Measurements from ENCODE around the gene CNTNAP2. TPM values are rescaled to one million over a fixed set of nuclear protein-coding genes. Genes with fewer than 3 reads are reported as not detected.

Gene CNTNAP2
- total RNA-seq, 2 donors from 2014 or later = 171 to 228 TPM

GRCh38 chr7:146321301-146321700 is 204.7 kb downstream of the CNTNAP2 start:
- no peak for TF ChIP-seq CTCF (conservative IDR thresholded peaks at IDR 0.05)
- 71 to 86% methylated on average over 2 to 4 of the region's 4 CpGs for WGBS, 2 experiments (ENCODE audit: insufficient coverage in 1 of 2, insufficient read length in 1 of 2)
- H3K27ac Mint-ChIP-seq = no peak overlapping the region

GRCh38 chr7:146331369-146331768 is 214.8 kb downstream of the CNTNAP2 start:
- Histone ChIP-seq H3K4me1 (ENCODE audit: control insufficient read depth, insufficient read depth, low read length) (no peaks in the 10 kb centered on the region), H3K4me3 (ENCODE audit: low read length) (no peak overlapping the region), H3K9ac (ENCODE audit: extremely low read depth, low read length, poor library complexity, severe bottlenecking) (no peak overlapping the region), H3K27me3 (ENCODE audit: control insufficient read depth, insufficient read depth, low read length, poor library complexity, severe bottlenecking) (no peaks in the 10 kb centered on the region), H3K9me3 (ENCODE audit: control insufficient read depth, low read length) (no peaks in the 10 kb centered on the region), H3K36me3 (ENCODE audit: control insufficient read depth, insufficient read depth, low read length) (no peaks in the 10 kb centered on the region), H3K27ac (ENCODE audit: low read depth, low read length) (no peak overlapping the region)
- DNase-seq = peak; percentile 51
- H3K4me3 Mint-ChIP-seq = no peak overlapping the region
- peak; percentile 43 for TF ChIP-seq CTCF (conservative IDR thresholded peaks at IDR 0.05)
- H3K9me3 Mint-ChIP-seq = no peaks in the 10 kb centered on the region
- H3K4me1 Mint-ChIP-seq = no peaks in the 10 kb centered on the region
- no peaks in the 10 kb centered on the region for H3K36me3 Mint-ChIP-seq (ENCODE audit: low read depth)
- H3K27me3 Mint-ChIP-seq (ENCODE audit: insufficient read depth) = no peaks in the 10 kb centered on the region
- WGBS, 2 experiments (ENCODE audit: insufficient coverage in 1 of 2, insufficient read length in 1 of 2) = 80% methylated on average over 1 of the region's 1 CpG; no CpG with 5 or more reads in 1 of the 2 experiments
- no peak overlapping the region for H3K27ac Mint-ChIP-seq

More at GRCh38 chr7:146321301-146321700, 204.7 kb downstream of the CNTNAP2 start:
- no peak overlapping the region for H3K4me3 Mint-ChIP-seq
- no peaks in the 10 kb centered on the region for H3K36me3 ChIP-seq (ENCODE audit: control insufficient read depth, insufficient read depth, low read length)
- no peak overlapping the region for H3K9ac ChIP-seq (ENCODE audit: extremely low read depth, low read length, poor library complexity, severe bottlenecking)
- no peak overlapping the region for H3K4me3 ChIP-seq (ENCODE audit: low read length)
- no peak for DNase-seq
- H3K27me3 Mint-ChIP-seq (ENCODE audit: insufficient read depth) = no peaks in the 10 kb centered on the region
- H3K36me3 Mint-ChIP-seq (ENCODE audit: low read depth) = no peaks in the 10 kb centered on the region
- H3K9me3 Mint-ChIP-seq = no peaks in the 10 kb centered on the region
- H3K4me1 ChIP-seq (ENCODE audit: control insufficient read depth, insufficient read depth, low read length) = no peaks in the 10 kb centered on the region
- peaks cover 3% of the 10 kb centered on the region for H3K4me1 Mint-ChIP-seq
- H3K9me3 ChIP-seq (ENCODE audit: control insufficient read depth, low read length) = no peaks in the 10 kb centered on the region
- no peak overlapping the region for H3K27ac ChIP-seq (ENCODE audit: low read depth, low read length)
- H3K27me3 ChIP-seq (ENCODE audit: control insufficient read depth, insufficient read depth, low read length, poor library complexity, severe bottlenecking) = no peaks in the 10 kb centered on the region

GRCh38 chr7:146345251-146345650 is 228.7 kb downstream of the CNTNAP2 start:
- WGBS, 2 experiments (ENCODE audit: insufficient coverage in 1 of 2, insufficient read length in 1 of 2) = 84 to 87% methylated on average over 6 of the region's 6 CpGs
- Mint-ChIP-seq H3K9me3 (peaks cover 7% of the 10 kb centered on the region), H3K36me3 (ENCODE audit: low read depth) (no peaks in the 10 kb centered on the region), H3K4me3 (no peak overlapping the region), H3K27me3 (ENCODE audit: insufficient read depth) (no peaks in the 10 kb centered on the region), H3K27ac (no peak overlapping the region), H3K4me1 (no peaks in the 10 kb centered on the region)
- TF ChIP-seq CTCF (conservative IDR thresholded peaks at IDR 0.05) = no peak
- Histone ChIP-seq H3K4me1 (ENCODE audit: control insufficient read depth, insufficient read depth, low read length) (no peaks in the 10 kb centered on the region), H3K9ac (ENCODE audit: extremely low read depth, low read length, poor library complexity, severe bottlenecking) (no peak overlapping the region), H3K4me3 (ENCODE audit: low read length) (peak overlapping the region; percentile 22), H3K27me3 (ENCODE audit: control insufficient read depth, insufficient read depth, low read length, poor library complexity, severe bottlenecking) (no peaks in the 10 kb centered on the region), H3K9me3 (ENCODE audit: control insufficient read depth, low read length) (peaks cover 7% of the 10 kb centered on the region), H3K27ac (ENCODE audit: low read depth, low read length) (no peak overlapping the region), H3K36me3 (ENCODE audit: control insufficient read depth, insufficient read depth, low read length) (no peaks in the 10 kb centered on the region)
- no peak for DNase-seq
